Adrenal gland (tissue), 12 donors: ENCODE results near the gene RIN2. TPM values are rescaled to one million over a fixed set of nuclear protein-coding genes. Genes with fewer than 3 reads are reported as not detected.

Source experiments
- DNase-seq, 7 donors: peaks; one replicate each; pipeline ENCODE4 v3.0.0-alpha.2; 2019 to 2020
- H3K27ac ChIP-seq, 5 donors: fragments of 200-600 bp; sonication (generic) in 4 of 5; 1 replicate in 3 of 5; 2 replicates in 2 of 5; pipeline versions ENCODE4 v1.5.1 to v1.8.0; 2016 to 2020; ENCODE audit warnings: mild to moderate bottlenecking in 1 of 5
- H3K27me3 ChIP-seq: fragments of 200-600 bp; 2 replicates; pipeline ENCODE4 v1.8.0; 2021
- H3K36me3 ChIP-seq, 2 donors: fragments of 200-600 bp; replicated peaks in 1 of 2; 1 replicate in 1 of 2; 2 replicates in 1 of 2; pipeline versions ENCODE4 v1.5.1 to v1.8.0; 2018 to 2022
- H3K4me1 ChIP-seq, 2 donors: fragments of 200-600 bp; replicated peaks in 1 of 2; 1 replicate in 1 of 2; 2 replicates in 1 of 2; pipeline versions ENCODE4 v1.5.1 to v1.8.0; 2018 to 2021
- H3K4me3 ChIP-seq, 4 donors: fragments of 200-600 bp; sonication (generic) in 3 of 4; one replicate each; pipeline ENCODE4 v1.5.1; 2016 to 2018
- H3K9me3 ChIP-seq, 3 donors: fragments of 200-600 bp; sonication (generic) in 1 of 3; replicated peaks in 1 of 3; 1 replicate in 2 of 3; 2 replicates in 1 of 3; pipeline versions ENCODE4 v1.5.1 to v1.8.0; 2016 to 2021
- CTCF ChIP-seq, 6 experiments: fragments of 450-650 bp in 4 of 6; fragments of 200-600 bp in 2 of 6; sonication (generic) in 1 of 6; IDR thresholded peaks; 1 replicate in 5 of 6; 2 replicates in 1 of 6; pipeline versions ENCODE4 v1.5.1 to v1.8.0; 2016 to 2021; ENCODE audit warnings: antibody characterized with exemption in 6 of 6, mild to moderate bottlenecking in 2 of 6, moderate library complexity in 1 of 6
- POLR2A ChIP-seq, 2 donors: fragments of 450-650 bp; IDR thresholded peaks; one replicate each; pipeline ENCODE4 v1.6.1; 2017; ENCODE audit warnings: antibody characterized with exemption in 2 of 2, mild to moderate bottlenecking in 2 of 2, moderate library complexity in 1 of 2
- WGBS, 4 donors: extraction: QIAGEN DNeasy Blood & Tissue Kit in 2 of 4; methylation state at CpG; one replicate each; pipeline versions ENCODE4 v1.1.5 to v1.1.7; 2013 to 2017; 5-methylcytosine and 5-hydroxymethylcytosine counted together
- intact Hi-C, 2 donors: fragments of 100-400 bp; cut with DNase I; formaldehyde crosslinking; loops; one replicate each; pipeline versions ENCODE4 v1.14.1 to v1.15.0; 2022 to 2023
- polyA plus RNA-seq, 3 donors: library from polyadenylated mRNA; stranded (reverse); fragments of 200-250 nt in 2 of 3; fragments of 350-450 nt in 1 of 3; fragmentation: Illumina TruSeq in 1 of 3; extraction: RNeasy Lipid Tissue Mini Kit (QIAGEN cat#74804) in 1 of 3; gene quantifications; one replicate each; pipeline ENCODE4 v1.2.3, GENCODE V29; 2013 to 2014
- total RNA-seq, 9 donors: library from RNA; depleted of rRNA in 4 of 9; stranded (reverse); fragments of >200 nt in 4 of 9; fragments of 120-200 nt in 1 of 9; fragmentation: NEBNext Ultra II Directional in 1 of 9; extraction: Animal tissue kit (Norgen Biotek cat#: 25700) in 1 of 9; gene quantifications; one replicate each; pipeline versions ENCODE4 v1.1.0 to v1.2.4, GENCODE V29; 2013 to 2023
- donor health status: healthy with polysubstance abuse.
- donor health status: Bipolar disorder and iron deficiency.
- donor health status: DM: yes; HTN: yes; CAD: no.
- donor health status: DM: no; HTN: no; CAD: no.
- donor health status: DM: no; HTN: no; CAD: no.
- donor health status: DM: yes; HTN: yes; CAD: no.

The RIN2 gene
- total and polyA plus RNA-seq, 12 donors, result 6.9 to 68.8 (median 40.6) TPM

- Histone ChIP-seq H3K4me3 (no peak overlapping the region), H3K9me3 (no peaks in the 10 kb centered on the region), H3K27ac (no peak overlapping the region), H3K4me1 (no peaks in the 10 kb centered on the region), H3K27me3 (no peaks in the 10 kb centered on the region), H3K36me3 (no peaks in the 10 kb centered on the region)
- 93 to 99% (median 96%) methylated on average over 2 of the region's 2 CpGs for WGBS, 4 donors
- DNase-seq, result no peak
- intact Hi-C loops, result no loop called here
- TF ChIP-seq POLR2A (IDR thresholded peaks at IDR 0.05) (no peak), CTCF (IDR thresholded peaks at IDR 0.05) (no peak)
Observed at GRCh38 chr20:19793716-19794115, 35.7 kb downstream of the RIN2 start.

GRCh38 chr20:19794941-19795340 is 36.9 kb downstream of the RIN2 start:
- DNase-seq, result peak in 2 of 7 donors; percentile 35 to 64
- Histone ChIP-seq H3K27me3 (no peaks in the 10 kb centered on the region), H3K27ac (no peak overlapping the region), H3K36me3 (peaks cover 0 to 1% of the 10 kb centered on the region in 2 donors), H3K9me3 (no peaks in the 10 kb centered on the region), H3K4me3 (no peak overlapping the region), H3K4me1 (no peaks in the 10 kb centered on the region)
- no peak for TF ChIP-seq CTCF (IDR thresholded peaks at IDR 0.05)
- no peak for TF ChIP-seq POLR2A (IDR thresholded peaks at IDR 0.05)
- 71 to 78% (median 72%) methylated on average over 5 of the region's 5 CpGs for WGBS, 4 donors
- intact Hi-C loops, result no loop called here

GRCh38 chr20:19799325-19799724 is 41.3 kb downstream of the RIN2 start:
- intact Hi-C loops, result no loop called here
- no peak for DNase-seq
- no peaks in the 10 kb centered on the region for H3K9me3 ChIP-seq
- H3K4me1 ChIP-seq, result no peaks in the 10 kb centered on the region
- H3K27ac ChIP-seq, result no peak overlapping the region
- TF ChIP-seq POLR2A (IDR thresholded peaks at IDR 0.05) (no peak), CTCF (IDR thresholded peaks at IDR 0.05) (no peak)
- peaks cover 0 to 6% of the 10 kb centered on the region in 2 donors for H3K36me3 ChIP-seq
- H3K27me3 ChIP-seq, result no peaks in the 10 kb centered on the region
- no peak overlapping the region for H3K4me3 ChIP-seq
- WGBS, 4 donors, result 84 to 88% (median 86%) methylated on average over 5 of the region's 5 CpGs

- Histone ChIP-seq H3K27ac (no peak overlapping the region), H3K4me1 (peaks cover 6% of the 10 kb centered on the region in 2 donors), H3K36me3 (peaks cover 0 to 6% of the 10 kb centered on the region in 2 donors), H3K27me3 (no peaks in the 10 kb centered on the region), H3K4me3 (no peak overlapping the region), H3K9me3 (no peaks in the 10 kb centered on the region)
- intact Hi-C loops, result no loop called here
- no peak for DNase-seq
- WGBS, 4 donors, result 87 to 92% (median 91%) methylated on average over 5 to 6 of the region's 6 CpGs
- TF ChIP-seq CTCF (IDR thresholded peaks at IDR 0.05), result no peak
- TF ChIP-seq POLR2A (IDR thresholded peaks at IDR 0.05), result no peak
Observed at GRCh38 chr20:19802099-19802491, 44.0 kb downstream of the RIN2 start.
